Measurements from ENCODE around the gene GALNT7.

- TF ChIP-seq CBX3 (IDR thresholded peaks at IDR 0.05; ENCODE audit: borderline replicate concordance, low read depth) (no peak), BCL3 (IDR thresholded peaks at IDR 0.05; ENCODE audit: borderline replicate concordance, insufficient read depth, low read depth, low read length, poor library complexity, severe bottlenecking) (no peak), NR2C2 (IDR thresholded peaks at IDR 0.05; ENCODE audit: borderline replicate concordance, control insufficient read depth, insufficient read length, low read depth) (no peak)
Measured at GRCh38 chr4:173237152-173237551, 68.5 kb downstream of the GALNT7 start.

Measured in GM12878 (cell line).